ENCODE measurements around the gene FOXL1. TPM values are rescaled to one million over a fixed set of nuclear protein-coding genes. Genes with fewer than 3 reads are reported as not detected.

Gene FOXL1
- total and polyA plus RNA-seq, 2 of the 13 experiments (the other 11 are each of a cell fraction or from before 2014, with no cell fraction given) = not detected

- intact Hi-C loops (cut with micrococcal nuclease; ENCODE audit: unreplicated experiment) (no loop called here), in situ Hi-C loops (cut with HindIII; ENCODE audit: extremely low pct_ligation_motif_present, low pct_unique_long_range_greater_than_20kb) (no loop called here)
- POLR2A ChIA-PET = no interaction called here
- H4K20me1 ChIP-seq (ENCODE audit: insufficient read depth, low read length) = no peaks in the 10 kb centered on the region
- no TSS peak for BruUV-seq (replicated peaks)
- peaks cover 15% of the 10 kb centered on the region for H3K4me1 ChIP-seq (ENCODE audit: insufficient read depth, low read length)
- no peak overlapping the region for H3K27ac ChIP-seq (ENCODE audit: extremely low read length, insufficient read depth, low read length)
- H3K9me3 ChIP-seq (ENCODE audit: low read length) = no peaks in the 10 kb centered on the region
- H3K9ac ChIP-seq (ENCODE audit: insufficient read depth, low read depth, low read length) = no peak overlapping the region
- H2AFZ ChIP-seq (ENCODE audit: low read length) = no peak overlapping the region
- H3K27me3 ChIP-seq (ENCODE audit: control insufficient read depth in 1 of 2, insufficient read depth in 2 of 2, low read length in 2 of 2) = peaks cover 0 to 11% of the 10 kb centered on the region in 2 experiments; a peak in 2 of 5 replicates
- H3K79me2 ChIP-seq (ENCODE audit: insufficient read depth, low read length) = peaks cover 9% of the 10 kb centered on the region
- 58% methylated on average over 5 of the region's 5 CpGs for WGBS (ENCODE audit: low lambda C conversion rate)
- ATAC-seq (no peak), DNase-seq (ENCODE audit: low spot score) (no peak), FAIRE-seq (no peak)
- peaks cover 0 to 7% of the 10 kb centered on the region in 2 experiments; a peak in 1 of 5 replicates for H3K36me3 ChIP-seq (replicated peaks in 1 of 2; ENCODE audit: control insufficient read depth in 1 of 2, insufficient read depth in 2 of 2, low read length in 2 of 2)
- H3K4me2 ChIP-seq (ENCODE audit: low read depth, low read length) = no peak overlapping the region
- no peak overlapping the region for H3K4me3 ChIP-seq (replicated peaks in 1 of 3; ENCODE audit: insufficient read depth in 1 of 3, low read depth in 2 of 3, low read length in 3 of 3)
- TF ChIP-seq MAZ (IDR thresholded peaks at IDR 0.05; ENCODE audit: borderline replicate concordance, low read depth, low read length) = no peak
- no peak for TF ChIP-seq MAZ (CRISPR knock-in tag; IDR thresholded peaks at IDR 0.05; ENCODE audit: low read depth)
- no peak for TF ChIP-seq TOPORS (CRISPR knock-in tag; IDR thresholded peaks at IDR 0.05)
- TF ChIP-seq ZNF225 (CRISPR knock-in tag; IDR thresholded peaks at IDR 0.05) = no peak
- no peak for TF ChIP-seq SSRP1 (CRISPR knock-in tag; IDR thresholded peaks at IDR 0.05)
- TF ChIP-seq, protein P1, sequence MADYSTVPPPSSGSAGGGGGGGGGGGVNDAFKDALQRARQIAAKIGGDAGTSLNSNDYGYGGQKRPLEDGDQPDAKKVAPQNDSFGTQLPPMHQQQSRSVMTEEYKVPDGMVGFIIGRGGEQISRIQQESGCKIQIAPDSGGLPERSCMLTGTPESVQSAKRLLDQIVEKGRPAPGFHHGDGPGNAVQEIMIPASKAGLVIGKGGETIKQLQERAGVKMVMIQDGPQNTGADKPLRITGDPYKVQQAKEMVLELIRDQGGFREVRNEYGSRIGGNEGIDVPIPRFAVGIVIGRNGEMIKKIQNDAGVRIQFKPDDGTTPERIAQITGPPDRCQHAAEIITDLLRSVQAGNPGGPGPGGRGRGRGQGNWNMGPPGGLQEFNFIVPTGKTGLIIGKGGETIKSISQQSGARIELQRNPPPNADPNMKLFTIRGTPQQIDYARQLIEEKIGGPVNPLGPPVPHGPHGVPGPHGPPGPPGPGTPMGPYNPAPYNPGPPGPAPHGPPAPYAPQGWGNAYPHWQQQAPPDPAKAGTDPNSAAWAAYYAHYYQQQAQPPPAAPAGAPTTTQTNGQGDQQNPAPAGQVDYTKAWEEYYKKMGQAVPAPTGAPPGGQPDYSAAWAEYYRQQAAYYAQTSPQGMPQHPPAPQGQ (CRISPR knock-in tag; IDR thresholded peaks at IDR 0.05; ENCODE audit: borderline replicate concordance) = no peak
- no peak for TF ChIP-seq CREB1 (IDR thresholded peaks at IDR 0.05)
- no peak for TF ChIP-seq CREB1 (CRISPR knock-in tag; IDR thresholded peaks at IDR 0.05)
- TF ChIP-seq, protein P2, sequence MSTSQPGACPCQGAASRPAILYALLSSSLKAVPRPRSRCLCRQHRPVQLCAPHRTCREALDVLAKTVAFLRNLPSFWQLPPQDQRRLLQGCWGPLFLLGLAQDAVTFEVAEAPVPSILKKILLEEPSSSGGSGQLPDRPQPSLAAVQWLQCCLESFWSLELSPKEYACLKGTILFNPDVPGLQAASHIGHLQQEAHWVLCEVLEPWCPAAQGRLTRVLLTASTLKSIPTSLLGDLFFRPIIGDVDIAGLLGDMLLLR (CRISPR knock-in tag; IDR thresholded peaks at IDR 0.05) = no peak
- TF ChIP-seq MLXIP (CRISPR knock-in tag; IDR thresholded peaks at IDR 0.05; ENCODE audit: borderline replicate concordance) = no peak
- CTCF ChIA-PET (ENCODE audit: low intra/inter-chr PET ratio, low total read pairs) = no interaction called here
These were observed 21.8 kb upstream of the FOXL1 start for GRCh38 chr16:86556576-86556975.
